IPS-18a (cell line): ENCODE results near the gene SESN3.
"Not testable (repeated sequence)": the region's sequence is repeated elsewhere in the genome, so short reads cannot be mapped to it uniquely, and the experiment has no call there.

ENCODE experiments used
- H3K27ac ChIP-seq: one replicate; pipeline ENCODE4 v1.5.1; 2013; ENCODE audit warnings: low read length
- H3K27me3 ChIP-seq: one replicate; pipeline ENCODE4 v1.6.1; 2013; ENCODE audit warnings: mild to moderate bottlenecking, low read length; ENCODE audit not compliant: control insufficient read depth, insufficient read depth
- H3K36me3 ChIP-seq: one replicate; pipeline ENCODE4 v1.6.1; 2013; ENCODE audit warnings: low read depth, low read length; ENCODE audit not compliant: control insufficient read depth
- H3K4me1 ChIP-seq: one replicate; pipeline ENCODE4 v1.6.1; 2013; ENCODE audit warnings: low read depth, low read length; ENCODE audit not compliant: control insufficient read depth
- H3K4me3 ChIP-seq: one replicate; pipeline ENCODE4 v1.5.1; 2013; ENCODE audit warnings: low read length
- H3K9ac ChIP-seq: one replicate; pipeline ENCODE4 v1.6.1; 2013; ENCODE audit warnings: mild to moderate bottlenecking, low read length, moderate library complexity
- H3K9me3 ChIP-seq: one replicate; pipeline ENCODE4 v1.6.1; 2013; ENCODE audit warnings: low read depth, low read length; ENCODE audit not compliant: control insufficient read depth

Gene SESN3

DNA sequence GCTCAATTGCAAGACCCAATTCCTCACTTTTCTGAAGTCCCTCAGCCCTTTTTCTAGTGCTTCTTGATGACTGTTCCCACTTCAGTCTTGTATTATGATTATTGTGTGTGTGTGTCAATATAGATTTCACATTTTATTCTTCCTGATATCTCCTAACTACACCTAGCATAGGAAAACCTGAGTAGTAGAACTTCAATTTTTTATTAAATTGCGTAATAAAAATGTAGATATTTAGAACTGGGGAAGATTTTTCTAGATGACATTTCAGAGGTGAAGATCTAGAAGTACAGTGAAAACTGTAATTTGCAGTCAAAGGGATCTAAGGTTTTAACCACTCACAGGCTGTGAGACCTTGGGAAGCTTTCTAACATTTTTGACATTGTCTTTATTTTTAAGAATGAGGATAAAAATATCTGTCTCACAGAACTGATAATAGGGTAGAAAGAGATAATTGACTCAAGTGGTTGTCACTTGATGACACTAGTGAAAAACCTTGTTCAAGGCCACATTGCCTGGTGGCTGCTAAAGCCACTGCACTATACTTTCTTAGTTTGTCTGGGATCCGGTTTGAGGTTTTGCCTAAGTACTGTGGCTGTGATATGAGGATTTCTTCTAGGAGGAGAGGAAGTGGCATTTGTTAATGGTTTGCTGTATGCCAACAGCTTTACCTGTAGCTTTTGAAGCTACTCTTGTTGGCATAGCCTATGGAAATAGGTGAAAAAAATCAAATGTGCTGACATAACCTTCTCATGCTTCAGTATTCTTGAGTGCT is 32.2 kb upstream of the SESN3 start:
- Histone ChIP-seq H3K9me3 (no peaks in the 10 kb centered on the region), H3K4me3 (no peak overlapping the region), H3K27ac (no peak overlapping the region), H3K36me3 (no peaks in the 10 kb centered on the region), H3K4me1 (peaks cover 16% of the 10 kb centered on the region), H3K27me3 (no peaks in the 10 kb centered on the region), H3K9ac (no peak overlapping the region)

DNA sequence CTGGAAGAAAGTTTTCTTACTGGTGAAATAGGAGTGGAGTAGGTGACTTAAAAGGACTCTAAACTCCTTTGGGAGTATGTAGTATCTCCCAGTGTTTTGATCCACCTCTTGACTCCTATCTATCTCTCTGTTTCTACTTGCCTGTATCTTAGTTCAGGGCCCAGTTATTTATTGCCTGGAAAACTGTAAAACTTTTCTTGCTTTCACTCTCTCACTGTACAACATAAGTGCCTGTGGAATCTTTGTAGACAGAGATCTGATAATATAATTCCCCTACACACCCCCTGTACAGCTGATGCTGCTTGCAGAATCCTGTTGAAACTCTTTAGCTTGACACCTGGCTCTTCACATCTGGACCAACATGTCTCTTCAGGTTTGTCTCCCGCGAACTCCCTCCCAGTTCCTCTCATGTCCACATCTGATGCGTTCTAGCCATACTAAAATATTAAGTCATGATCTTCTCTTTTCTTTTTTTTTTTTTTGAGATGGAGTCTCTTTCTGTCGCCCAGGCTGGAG is 26.5 kb upstream of the SESN3 start:
- no peak overlapping the region for H3K27ac ChIP-seq
- H3K4me1 ChIP-seq: peaks cover 51% of the 10 kb centered on the region
- no peaks in the 10 kb centered on the region for H3K9me3 ChIP-seq
- H3K36me3 ChIP-seq: no peaks in the 10 kb centered on the region
- H3K4me3 ChIP-seq: no peak overlapping the region
- H3K27me3 ChIP-seq: no peaks in the 10 kb centered on the region
- H3K9ac ChIP-seq: no peak overlapping the region

DNA sequence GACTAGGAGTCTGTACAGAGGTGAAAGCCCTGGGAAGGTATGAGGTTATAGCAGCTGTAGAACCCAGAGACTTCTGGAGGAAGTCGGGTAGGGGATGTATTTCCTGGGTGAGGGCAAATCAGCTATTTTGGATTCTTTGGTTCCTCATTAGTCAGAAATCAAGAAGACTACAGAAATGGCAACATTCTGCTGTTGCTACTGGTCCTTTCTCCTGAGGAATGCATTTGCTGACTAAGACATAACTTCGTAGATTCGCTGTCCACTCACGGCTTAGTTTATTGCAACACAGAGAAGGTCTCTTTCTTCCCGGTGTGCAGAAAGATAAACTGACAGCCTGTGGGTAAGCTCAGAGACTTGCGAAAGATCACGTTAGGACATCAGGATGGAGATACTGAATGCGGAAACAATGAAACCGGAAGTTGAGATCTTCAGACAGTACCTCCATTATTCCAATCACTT is 25.3 kb upstream of the SESN3 start:
- no peak overlapping the region for H3K4me3 ChIP-seq
- H3K9me3 ChIP-seq: no peaks in the 10 kb centered on the region
- H3K27ac ChIP-seq: peak overlapping the region; percentile 36
- H3K36me3 ChIP-seq: no peaks in the 10 kb centered on the region
- H3K9ac ChIP-seq: no peak overlapping the region
- no peaks in the 10 kb centered on the region for H3K27me3 ChIP-seq
- H3K4me1 ChIP-seq: peaks cover 56% of the 10 kb centered on the region

DNA sequence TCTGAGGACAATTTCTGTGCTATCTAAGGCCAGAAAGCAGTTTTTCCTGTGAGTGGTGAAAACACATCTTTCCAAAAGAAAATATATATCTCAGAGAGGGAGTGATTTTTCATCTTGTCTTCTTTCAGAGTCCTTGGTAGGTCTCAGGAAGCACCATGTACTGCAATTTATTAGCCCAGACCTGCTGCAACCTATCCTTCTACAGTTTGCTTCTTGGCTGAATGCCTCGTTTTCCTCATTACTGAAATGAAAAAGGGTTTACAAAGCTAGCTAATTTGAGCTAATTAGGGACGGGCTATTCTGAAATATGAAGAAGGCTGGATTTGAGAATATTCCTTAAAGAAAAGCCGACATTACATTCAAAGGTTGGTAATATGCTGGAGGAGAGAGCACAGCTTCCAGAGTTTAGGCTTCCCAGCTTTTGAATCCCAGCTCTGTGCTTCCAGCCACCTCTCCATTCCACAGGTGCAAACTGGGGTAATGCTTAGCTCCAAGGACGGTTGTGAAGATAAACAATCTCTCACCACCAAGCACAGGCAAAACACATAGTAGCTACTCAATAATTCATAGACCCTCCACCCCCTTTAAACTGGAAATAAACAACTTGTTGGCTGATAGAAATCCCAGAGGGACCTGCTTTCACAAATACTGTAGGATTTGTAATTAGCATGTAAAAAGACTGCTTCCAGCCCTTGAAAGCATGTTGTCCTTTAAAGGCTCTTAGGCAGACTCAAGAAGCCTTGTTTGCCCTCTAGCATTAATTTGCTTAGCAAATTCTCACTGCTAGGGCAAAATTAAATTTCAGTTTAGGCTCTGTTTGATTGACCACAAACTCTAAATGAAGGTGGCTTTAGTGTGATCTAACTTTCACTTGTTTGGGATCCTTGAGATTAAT is 24.5 kb upstream of the SESN3 start:
- Histone ChIP-seq H3K27ac (peak overlapping the region; percentile 36), H3K9ac (no peak overlapping the region)

DNA sequence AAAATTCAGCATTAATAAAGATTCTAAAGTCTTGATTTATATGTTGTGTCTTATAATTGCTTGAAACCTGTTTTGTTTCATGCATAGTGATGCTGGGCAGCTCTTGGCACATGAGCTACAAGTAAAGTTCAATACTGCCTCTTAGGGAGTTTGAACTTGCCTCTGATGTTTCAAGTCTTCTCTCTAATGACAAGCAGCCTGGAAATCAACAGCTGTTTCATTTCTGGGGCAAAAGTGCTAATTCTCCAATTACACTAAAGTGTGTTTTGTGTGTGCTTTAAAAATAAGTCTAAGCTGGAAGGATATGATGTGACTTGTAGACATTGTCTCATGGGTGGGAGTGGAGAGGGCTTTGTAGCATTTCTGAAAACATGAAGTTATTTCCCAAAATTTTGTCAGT is 23.7 kb upstream of the SESN3 start:
- no peaks in the 10 kb centered on the region for H3K27me3 ChIP-seq
- no peak overlapping the region for H3K4me3 ChIP-seq
- H3K27ac ChIP-seq: no peak overlapping the region
- H3K9ac ChIP-seq: no peak overlapping the region
- no peaks in the 10 kb centered on the region for H3K36me3 ChIP-seq
- H3K9me3 ChIP-seq: no peaks in the 10 kb centered on the region
- peaks cover 55% of the 10 kb centered on the region for H3K4me1 ChIP-seq

More for the DNA sequence above, 24.5 kb upstream of the SESN3 start:
- Histone ChIP-seq H3K4me1 (peaks cover 56% of the 10 kb centered on the region), H3K9me3 (no peaks in the 10 kb centered on the region), H3K4me3 (no peak overlapping the region), H3K36me3 (no peaks in the 10 kb centered on the region), H3K27me3 (no peaks in the 10 kb centered on the region)

DNA sequence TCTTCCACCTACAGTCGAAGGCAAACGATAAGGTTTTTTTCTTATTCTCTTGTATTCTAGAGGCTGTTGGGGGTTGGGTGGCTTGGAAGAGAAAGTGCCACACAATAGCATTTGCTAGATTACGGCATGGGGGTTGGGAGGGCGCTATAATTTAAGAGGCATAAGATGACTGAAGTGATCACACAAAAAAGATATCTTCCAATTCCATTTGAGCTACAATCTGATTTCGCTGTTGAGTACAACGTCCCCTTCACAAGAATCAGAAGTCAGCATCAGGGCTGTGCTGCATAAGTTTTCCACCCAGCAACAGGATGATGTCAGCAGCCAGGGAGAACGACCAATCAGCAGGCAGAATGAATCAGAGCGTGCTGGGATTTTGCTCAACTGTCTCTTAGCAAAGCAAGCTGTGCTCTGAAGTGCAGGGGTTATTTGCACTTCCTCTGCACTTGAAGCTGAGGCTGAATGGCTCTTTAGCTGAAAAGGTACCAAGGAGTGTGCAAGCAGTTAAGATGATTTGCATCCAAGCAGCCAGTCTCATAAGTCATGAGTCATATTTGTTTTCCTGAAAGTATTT is 23.2 kb upstream of the SESN3 start:
- H3K9ac ChIP-seq: no peak overlapping the region
- H3K4me1 ChIP-seq: peaks cover 50% of the 10 kb centered on the region
- H3K27ac ChIP-seq: peak overlapping the region; percentile 55

DNA sequence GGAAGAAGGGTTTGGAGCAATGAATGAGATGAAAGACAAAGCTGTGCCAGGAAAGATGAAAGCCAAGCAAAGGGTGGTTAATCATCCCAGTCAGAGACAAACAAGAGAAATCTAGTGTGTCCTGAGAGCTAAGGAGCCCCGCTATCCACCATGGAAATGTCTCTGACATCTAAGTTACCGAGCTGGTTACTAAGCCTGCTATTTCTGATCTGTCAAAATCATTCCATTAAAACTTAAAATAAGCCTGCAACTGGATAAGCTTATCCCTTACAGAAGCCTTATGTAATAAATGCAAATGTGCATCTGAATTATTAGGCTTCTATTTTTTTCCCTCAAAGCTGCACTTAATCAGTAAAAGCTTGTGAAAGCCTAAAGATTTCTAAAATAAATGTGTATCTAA is 22.1 kb upstream of the SESN3 start:
- Histone ChIP-seq H3K4me1 (peaks cover 57% of the 10 kb centered on the region), H3K9me3 (no peaks in the 10 kb centered on the region), H3K4me3 (no peak overlapping the region), H3K9ac (no peak overlapping the region), H3K27ac (no peak overlapping the region), H3K36me3 (no peaks in the 10 kb centered on the region), H3K27me3 (no peaks in the 10 kb centered on the region)

More for the DNA sequence above, 23.2 kb upstream of the SESN3 start:
- Histone ChIP-seq H3K4me3 (peak overlapping the region; percentile 24), H3K27me3 (no peaks in the 10 kb centered on the region), H3K36me3 (no peaks in the 10 kb centered on the region), H3K9me3 (no peaks in the 10 kb centered on the region)

DNA sequence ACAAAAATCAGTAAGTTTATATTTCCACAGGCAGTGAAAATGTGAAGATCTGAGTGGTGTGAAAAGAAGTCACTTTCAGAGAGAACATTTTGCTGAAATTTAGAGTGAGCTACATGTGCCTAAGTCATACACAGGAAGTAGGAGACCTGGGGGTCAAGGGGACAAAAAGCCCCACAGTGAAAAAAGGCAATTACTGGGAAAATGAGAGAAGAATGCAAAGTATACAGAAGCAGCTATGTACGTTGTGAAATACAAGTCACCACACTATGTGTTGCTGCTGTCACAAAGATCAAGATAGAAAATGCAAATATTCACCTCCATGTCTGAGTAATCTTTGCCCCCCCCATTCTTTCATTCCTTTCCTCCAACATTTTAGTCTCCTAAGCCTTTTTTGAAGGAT is 21.6 kb upstream of the SESN3 start:
- Histone ChIP-seq H3K9me3 (no peaks in the 10 kb centered on the region), H3K4me3 (no peak overlapping the region), H3K27ac (no peak overlapping the region), H3K27me3 (no peaks in the 10 kb centered on the region), H3K9ac (no peak overlapping the region), H3K36me3 (no peaks in the 10 kb centered on the region), H3K4me1 (peaks cover 57% of the 10 kb centered on the region)

DNA sequence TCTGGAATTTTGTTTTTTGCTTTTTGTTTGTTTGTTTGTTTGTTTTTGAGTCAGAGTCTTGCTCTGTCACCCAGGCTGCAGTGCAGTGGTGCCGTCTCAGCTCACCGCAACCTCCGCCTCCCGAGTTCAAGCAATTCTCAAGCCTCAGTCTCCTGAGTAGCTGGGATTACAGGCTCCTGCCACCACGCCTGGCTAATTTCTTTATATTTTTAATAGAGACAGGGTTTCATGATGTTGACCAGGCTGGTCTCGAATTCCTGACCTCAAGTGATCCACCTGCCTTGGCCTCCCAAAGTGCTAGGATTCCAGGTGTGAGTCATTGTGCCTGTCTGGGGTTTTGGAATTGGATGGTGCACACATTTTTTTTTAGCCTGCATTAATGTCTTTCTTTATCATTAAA is 20.9 kb upstream of the SESN3 start:
- peaks cover 57% of the 10 kb centered on the region for H3K4me1 ChIP-seq
- H3K9me3 ChIP-seq, H3K9ac ChIP-seq, H3K36me3 ChIP-seq, H3K27me3 ChIP-seq, H3K4me3 ChIP-seq, H3K27ac ChIP-seq: not testable (repeated sequence)

DNA sequence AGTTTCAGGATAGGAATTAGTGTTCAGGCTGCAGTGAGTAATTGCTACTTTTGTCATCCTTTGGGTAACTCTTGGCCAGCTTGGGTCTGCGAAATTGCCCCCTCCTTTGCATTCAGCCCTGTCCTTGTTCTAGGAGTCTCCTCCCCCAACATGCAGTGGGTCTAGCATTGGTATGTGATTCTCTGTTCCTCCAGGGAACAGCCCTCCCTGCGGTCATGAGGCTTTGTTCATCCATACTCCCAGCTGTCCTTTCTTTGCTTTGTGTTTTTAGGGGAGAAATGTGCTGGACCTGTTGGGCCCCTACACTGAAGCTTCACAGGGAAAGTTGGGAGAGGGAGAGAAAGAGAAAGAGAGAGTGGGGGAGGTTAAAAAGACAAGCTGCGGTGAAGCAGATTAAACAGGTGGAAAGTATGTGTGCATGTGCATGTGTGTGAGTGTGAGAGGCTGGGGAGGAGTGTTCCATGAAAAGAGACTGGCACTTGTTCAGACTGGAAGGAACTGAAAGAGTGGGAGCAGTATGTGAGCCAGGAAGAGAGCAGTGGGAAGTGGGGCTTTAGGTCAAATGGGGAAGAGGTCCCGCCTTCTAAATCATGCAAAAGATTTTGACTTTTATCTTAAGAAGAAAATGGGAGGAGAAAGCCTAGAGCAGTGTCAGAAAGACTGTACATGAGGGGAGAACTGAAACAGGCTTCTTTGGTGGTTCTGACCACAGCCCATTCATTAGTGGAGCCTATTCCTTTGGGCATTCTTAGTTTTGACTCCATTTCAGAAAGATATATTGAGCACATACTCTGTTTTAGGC is 17.9 kb upstream of the SESN3 start:
- Histone ChIP-seq H3K9ac (peak overlapping the region; percentile 46), H3K9me3 (no peaks in the 10 kb centered on the region), H3K4me1 (peaks cover 33% of the 10 kb centered on the region), H3K27me3 (no peaks in the 10 kb centered on the region), H3K4me3 (no peak overlapping the region), H3K36me3 (no peaks in the 10 kb centered on the region), H3K27ac (peak overlapping the region; percentile 61)

DNA sequence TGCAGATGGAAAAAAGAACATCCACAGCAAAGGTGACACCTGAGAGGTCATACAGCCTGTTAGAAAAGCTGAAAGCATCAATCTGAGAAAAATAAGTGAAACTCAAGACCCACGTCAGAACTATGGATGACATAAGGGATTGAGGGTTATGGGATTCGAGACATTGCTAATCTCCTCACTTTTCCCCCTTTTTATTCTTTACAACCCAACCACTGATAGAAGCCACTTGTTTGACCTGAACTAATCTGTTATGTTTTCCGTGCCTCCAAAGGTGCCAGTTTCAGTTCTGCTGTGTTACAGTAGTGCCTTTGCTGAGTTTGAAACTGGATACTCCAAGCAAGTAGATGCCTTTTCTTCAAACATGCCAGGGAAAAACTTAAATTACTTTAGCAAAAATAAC is 16.9 kb upstream of the SESN3 start:
- Histone ChIP-seq H3K27me3 (no peaks in the 10 kb centered on the region), H3K27ac (no peak overlapping the region), H3K9ac (no peak overlapping the region), H3K9me3 (no peaks in the 10 kb centered on the region), H3K36me3 (no peaks in the 10 kb centered on the region), H3K4me1 (peaks cover 27% of the 10 kb centered on the region), H3K4me3 (no peak overlapping the region)
